K562 (cell line): ENCODE data around the gene WDR47. TPM values are rescaled to one million over a fixed set of nuclear protein-coding genes. Genes with fewer than 3 reads are reported as not detected.

Source experiments
- CREM ChIP-seq: IDR thresholded peaks from 2 replicates; pipeline ENCODE4 v1.6.1; 2014; ENCODE audit warnings: antibody characterized with exemption, low read depth
- GABPB1 ChIP-seq: sonication (generic); formaldehyde crosslinking; IDR thresholded peaks from 2 replicates; pipeline ENCODE4 v1.8.0; 2022; ENCODE audit warnings: mild to moderate bottlenecking, missing genetic modification reagents
- polyA plus RNA-seq, 8 experiments: library from polyadenylated mRNA; depleted of rRNA in 4 of 8; stranded (reverse) in 5 of 8; unstranded in 3 of 8; fragments of >200 nt; fragmentation: Nextera tagmentation in 2 of 8; fragmentation: Illumina TruSeq in 1 of 8; extraction: Ambion mirVana in 2 of 8; extraction: Trizol in 1 of 8; gene quantifications; 2 replicates each; pipeline versions ENCODE4 v1.2.1 to v1.2.3, GENCODE V29; 2011 to 2014; ENCODE audit warnings: inconsistent platforms in 1 of 8, missing spikeins in 1 of 8
- total RNA-seq, 7 experiments: library from RNA; depleted of rRNA in 6 of 7; stranded (reverse); fragments of >200 nt in 6 of 7; fragmentation: Illumina TruSeq in 2 of 7; extraction: Trizol in 2 of 7; gene quantifications; 2 replicates each; pipeline versions ENCODE4 v1.2.1 to v1.2.3, GENCODE V29; 2011 to 2021; ENCODE audit warnings: low replicate concordance in 1 of 7
- TF ChIP-seq, protein P1 (sequence below), 2 experiments: fragments of 450-650 bp; IDR thresholded peaks; 2 replicates each; pipeline ENCODE4 v1.6.1; 2016; ENCODE audit warnings: mild to moderate bottlenecking in 2 of 2, borderline replicate concordance in 1 of 2, low read depth in 1 of 2, moderate library complexity in 1 of 2
- TF ChIP-seq, protein P2 (sequence below): sonication (generic); formaldehyde crosslinking; IDR thresholded peaks from 2 replicates; pipeline ENCODE4 v1.8.1; 2023; ENCODE audit warnings: mild to moderate bottlenecking, missing genetic modification reagents
- TF ChIP-seq, protein P3 (sequence below): fragments of 450-650 bp; IDR thresholded peaks from 2 replicates; pipeline ENCODE4 v1.6.1; 2016; ENCODE audit warnings: low read depth

Gene WDR47
- total and polyA plus RNA-seq, 9 of the 15 experiments (the other 6 are each of a cell fraction or from before 2014, with no cell fraction given): 1.3 to 10.1 (median 4.9) TPM

DNA sequence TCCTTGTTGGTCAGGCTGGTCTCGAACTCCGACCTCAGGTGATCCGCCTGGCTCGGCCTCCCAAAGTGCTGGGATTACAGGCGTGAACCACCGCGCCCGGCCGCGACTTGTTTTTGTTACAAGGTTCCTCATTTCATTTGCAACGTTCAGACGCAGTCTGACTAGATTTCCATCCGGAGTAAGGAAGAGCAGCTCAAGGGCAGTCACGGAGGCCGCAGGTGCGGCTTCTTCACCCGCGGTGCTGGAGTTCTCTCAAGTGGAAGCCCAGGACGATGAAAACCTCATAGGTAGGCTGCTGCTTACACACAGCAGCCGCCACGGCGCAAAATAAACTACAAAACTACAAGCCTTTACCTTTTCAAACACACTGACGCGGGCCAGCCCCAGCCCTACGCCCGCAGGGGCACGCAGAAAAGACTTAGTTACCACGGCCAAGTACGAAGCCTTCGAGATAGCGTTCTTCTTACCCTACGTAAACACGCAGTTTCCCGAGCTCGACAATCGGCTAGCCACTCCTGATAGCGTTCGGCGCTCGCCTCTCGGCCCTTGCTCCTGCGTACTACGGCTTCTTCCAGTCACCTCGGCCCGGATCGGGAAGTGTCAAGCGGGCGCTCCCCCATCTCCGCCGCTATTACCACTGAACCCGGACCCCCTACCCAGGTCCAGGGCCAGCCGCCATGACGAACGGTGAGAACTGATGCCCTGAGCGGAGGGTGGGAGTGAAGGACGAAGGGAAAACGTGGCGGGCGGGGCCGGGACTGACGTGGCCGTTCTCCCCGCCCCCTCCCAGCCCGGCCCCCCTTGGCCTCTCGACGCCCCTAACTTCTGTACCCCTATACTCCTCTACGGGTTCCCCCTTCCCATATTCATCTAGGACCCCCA is 48.5 kb upstream of the WDR47 start, which contains the start of gene TMEM167B (continued):
- TF ChIP-seq, protein P1, sequence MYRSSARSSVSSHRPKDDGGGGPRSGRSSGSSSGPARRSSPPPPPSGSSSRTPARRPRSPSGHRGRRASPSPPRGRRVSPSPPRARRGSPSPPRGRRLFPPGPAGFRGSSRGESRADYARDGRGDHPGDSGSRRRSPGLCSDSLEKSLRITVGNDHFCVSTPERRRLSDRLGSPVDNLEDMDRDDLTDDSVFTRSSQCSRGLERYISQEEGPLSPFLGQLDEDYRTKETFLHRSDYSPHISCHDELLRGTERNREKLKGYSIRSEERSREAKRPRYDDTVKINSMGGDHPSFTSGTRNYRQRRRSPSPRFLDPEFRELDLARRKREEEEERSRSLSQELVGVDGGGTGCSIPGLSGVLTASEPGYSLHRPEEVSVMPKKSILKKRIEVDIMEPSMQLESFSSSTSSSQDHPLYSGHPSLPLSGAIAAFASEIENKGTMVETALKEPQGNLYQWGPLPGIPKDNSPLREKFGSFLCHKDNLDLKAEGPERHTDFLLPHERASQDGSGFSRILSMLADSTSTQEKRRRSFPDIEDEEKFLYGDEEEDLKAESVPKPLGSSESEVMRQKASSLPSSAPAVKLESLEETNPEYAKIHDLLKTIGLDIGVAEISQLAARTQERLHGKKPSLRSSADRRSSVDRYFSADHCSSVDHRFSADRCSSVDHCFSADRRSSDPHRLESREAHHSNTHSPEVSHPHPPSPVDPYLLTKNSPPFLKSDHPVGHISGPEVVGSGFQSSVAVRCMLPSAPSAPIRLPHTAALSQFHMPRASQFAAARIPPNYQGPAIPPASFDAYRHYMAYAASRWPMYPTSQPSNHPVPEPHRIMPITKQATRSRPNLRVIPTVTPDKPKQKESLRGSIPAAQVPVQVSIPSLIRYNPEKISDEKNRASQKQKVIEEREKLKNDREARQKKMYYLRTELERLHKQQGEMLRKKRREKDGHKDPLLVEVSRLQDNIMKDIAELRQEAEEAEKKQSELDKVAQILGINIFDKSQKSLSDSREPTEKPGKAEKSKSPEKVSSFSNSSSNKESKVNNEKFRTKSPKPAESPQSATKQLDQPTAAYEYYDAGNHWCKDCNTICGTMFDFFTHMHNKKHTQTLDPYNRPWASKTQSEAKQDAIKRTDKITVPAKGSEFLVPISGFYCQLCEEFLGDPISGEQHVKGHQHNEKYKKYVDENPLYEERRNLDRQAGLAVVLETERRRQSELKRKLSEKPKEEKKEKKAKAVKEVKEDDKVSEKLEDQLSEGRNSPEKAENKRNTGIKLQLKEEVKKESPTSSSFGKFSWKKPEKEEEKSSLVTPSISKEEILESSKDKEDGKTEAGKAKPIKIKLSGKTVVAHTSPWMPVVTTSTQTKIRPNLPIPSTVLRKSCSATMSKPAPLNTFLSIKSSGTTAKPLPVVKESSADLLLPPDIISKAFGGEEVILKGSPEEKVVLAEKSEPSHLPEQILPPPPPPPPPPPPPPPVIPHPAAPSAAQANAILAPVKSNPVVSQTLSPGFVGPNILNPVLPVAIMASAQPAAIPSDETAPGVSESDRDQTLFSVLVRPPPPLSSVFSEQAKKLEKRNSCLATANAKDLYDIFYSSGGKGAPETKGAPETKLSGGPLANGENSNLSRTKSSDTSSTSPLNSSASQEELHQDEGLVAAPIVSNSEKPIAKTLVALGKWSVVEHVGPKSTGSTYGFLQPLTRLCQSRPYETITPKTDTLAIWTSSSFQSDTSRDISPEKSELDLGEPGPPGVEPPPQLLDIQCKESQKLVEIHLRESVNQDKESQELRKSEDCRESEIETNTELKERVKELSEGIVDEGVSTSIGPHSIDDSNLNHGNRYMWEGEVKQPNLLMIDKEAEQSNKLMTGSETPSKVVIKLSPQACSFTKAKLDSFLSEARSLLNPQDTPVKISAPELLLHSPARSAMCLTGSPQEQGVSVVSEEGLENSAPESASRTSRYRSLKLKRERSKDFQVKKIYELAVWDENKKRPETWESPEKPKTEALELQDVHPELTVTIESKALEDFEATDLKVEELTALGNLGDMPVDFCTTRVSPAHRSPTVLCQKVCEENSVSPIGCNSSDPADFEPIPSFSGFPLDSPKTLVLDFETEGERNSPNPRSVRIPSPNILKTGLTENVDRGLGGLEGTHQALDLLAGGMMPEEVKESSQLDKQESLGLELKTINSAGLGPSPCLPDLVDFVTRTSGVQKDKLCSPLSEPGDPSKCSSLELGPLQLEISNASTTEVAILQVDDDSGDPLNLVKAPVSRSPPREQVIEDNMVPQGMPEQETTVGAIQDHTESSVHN (IDR thresholded peaks at IDR 0.05; ENCODE audit: borderline replicate concordance in 1 of 2, low read depth in 1 of 2): no peak; a peak in 1 of 4 replicates
- TF ChIP-seq CREM (peak; percentile 97), GABPB1 (CRISPR knock-in tag) (peak; percentile 88)
- TF ChIP-seq, protein P2, sequence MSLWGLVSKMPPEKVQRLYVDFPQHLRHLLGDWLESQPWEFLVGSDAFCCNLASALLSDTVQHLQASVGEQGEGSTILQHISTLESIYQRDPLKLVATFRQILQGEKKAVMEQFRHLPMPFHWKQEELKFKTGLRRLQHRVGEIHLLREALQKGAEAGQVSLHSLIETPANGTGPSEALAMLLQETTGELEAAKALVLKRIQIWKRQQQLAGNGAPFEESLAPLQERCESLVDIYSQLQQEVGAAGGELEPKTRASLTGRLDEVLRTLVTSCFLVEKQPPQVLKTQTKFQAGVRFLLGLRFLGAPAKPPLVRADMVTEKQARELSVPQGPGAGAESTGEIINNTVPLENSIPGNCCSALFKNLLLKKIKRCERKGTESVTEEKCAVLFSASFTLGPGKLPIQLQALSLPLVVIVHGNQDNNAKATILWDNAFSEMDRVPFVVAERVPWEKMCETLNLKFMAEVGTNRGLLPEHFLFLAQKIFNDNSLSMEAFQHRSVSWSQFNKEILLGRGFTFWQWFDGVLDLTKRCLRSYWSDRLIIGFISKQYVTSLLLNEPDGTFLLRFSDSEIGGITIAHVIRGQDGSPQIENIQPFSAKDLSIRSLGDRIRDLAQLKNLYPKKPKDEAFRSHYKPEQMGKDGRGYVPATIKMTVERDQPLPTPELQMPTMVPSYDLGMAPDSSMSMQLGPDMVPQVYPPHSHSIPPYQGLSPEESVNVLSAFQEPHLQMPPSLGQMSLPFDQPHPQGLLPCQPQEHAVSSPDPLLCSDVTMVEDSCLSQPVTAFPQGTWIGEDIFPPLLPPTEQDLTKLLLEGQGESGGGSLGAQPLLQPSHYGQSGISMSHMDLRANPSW (CRISPR knock-in tag): peak; percentile 87; the same call in 1 of the 2 replicates
- TF ChIP-seq, protein P3, sequence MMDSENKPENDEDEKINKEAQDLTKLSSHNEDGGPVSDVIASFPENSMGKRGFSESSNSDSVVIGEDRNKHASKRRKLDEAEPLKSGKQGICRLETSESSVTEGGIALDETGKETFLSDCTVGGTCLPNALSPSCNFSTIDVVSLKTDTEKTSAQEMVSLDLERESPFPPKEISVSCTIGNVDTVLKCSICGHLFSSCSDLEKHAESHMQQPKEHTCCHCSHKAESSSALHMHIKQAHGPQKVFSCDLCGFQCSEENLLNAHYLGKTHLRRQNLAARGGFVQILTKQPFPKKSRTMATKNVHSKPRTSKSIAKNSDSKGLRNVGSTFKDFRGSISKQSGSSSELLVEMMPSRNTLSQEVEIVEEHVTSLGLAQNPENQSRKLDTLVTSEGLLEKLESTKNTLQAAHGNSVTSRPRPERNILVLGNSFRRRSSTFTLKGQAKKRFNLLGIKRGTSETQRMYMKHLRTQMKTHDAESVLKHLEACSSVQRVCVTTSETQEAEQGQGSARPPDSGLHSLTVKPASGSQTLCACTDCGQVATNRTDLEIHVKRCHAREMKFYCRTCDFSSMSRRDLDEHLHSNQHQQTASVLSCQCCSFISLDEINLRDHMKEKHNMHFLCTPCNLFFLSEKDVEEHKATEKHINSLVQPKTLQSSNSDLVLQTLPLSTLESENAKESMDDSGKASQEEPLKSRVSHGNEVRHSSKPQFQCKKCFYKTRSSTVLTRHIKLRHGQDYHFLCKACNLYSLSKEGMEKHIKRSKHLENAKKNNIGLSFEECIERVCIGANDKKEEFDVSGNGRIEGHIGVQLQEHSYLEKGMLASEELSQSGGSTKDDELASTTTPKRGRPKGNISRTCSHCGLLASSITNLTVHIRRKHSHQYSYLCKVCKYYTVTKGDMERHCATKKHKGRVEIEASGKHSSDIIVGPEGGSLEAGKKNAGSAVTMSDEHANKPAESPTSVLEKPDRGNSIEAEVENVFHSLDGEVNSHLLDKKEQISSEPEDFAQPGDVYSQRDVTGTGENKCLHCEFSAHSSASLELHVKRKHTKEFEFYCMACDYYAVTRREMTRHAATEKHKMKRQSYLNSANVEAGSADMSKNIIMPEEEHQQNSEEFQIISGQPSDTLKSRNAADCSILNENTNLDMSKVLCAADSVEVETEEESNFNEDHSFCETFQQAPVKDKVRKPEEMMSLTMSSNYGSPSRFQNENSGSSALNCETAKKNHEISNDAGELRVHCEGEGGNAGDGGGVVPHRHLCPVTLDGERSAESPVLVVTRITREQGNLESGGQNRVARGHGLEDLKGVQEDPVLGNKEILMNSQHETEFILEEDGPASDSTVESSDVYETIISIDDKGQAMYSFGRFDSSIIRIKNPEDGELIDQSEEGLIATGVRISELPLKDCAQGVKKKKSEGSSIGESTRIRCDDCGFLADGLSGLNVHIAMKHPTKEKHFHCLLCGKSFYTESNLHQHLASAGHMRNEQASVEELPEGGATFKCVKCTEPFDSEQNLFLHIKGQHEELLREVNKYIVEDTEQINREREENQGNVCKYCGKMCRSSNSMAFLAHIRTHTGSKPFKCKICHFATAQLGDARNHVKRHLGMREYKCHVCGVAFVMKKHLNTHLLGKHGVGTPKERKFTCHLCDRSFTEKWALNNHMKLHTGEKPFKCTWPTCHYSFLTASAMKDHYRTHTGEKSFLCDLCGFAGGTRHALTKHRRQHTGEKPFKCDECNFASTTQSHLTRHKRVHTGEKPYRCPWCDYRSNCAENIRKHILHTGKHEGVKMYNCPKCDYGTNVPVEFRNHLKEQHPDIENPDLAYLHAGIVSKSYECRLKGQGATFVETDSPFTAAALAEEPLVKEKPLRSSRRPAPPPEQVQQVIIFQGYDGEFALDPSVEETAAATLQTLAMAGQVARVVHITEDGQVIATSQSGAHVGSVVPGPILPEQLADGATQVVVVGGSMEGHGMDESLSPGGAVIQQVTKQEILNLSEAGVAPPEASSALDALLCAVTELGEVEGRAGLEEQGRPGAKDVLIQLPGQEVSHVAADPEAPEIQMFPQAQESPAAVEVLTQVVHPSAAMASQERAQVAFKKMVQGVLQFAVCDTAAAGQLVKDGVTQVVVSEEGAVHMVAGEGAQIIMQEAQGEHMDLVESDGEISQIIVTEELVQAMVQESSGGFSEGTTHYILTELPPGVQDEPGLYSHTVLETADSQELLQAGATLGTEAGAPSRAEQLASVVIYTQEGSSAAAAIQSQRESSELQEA: no peak
